Neural progenitor cell (in vitro differentiated cells): ENCODE data around the gene MYMX. TPM values are rescaled to one million over a fixed set of nuclear protein-coding genes. Genes with fewer than 3 reads are reported as not detected.
A peak's percentile ranks its signal among the peaks of the same experiment; 100 is the strongest.

Experiments
- DNase-seq: peaks from one replicate; pipeline ENCODE4 v3.0.0-alpha.2; 2016; ENCODE audit warnings: low spot score
- H2AFZ ChIP-seq: fragments of 200-600 bp; sonication (generic); replicated peaks from 2 replicates; pipeline ENCODE4 v1.6.1; 2016; ENCODE audit warnings: antibody characterized with exemption
- H3F3A ChIP-seq: fragments of 200-600 bp; sonication (generic); 2 replicates; pipeline ENCODE4 v1.6.1; 2016; ENCODE audit warnings: antibody characterized with exemption, low read depth
- H3K27ac ChIP-seq: fragments of 200-600 bp; sonication (generic); 2 replicates; pipeline ENCODE4 v1.5.1; 2016; ENCODE audit warnings: mild to moderate bottlenecking
- H3K27me3 ChIP-seq: fragments of 200-600 bp; sonication (generic); 2 replicates; pipeline ENCODE4 v1.6.1; 2016; ENCODE audit warnings: mild to moderate bottlenecking, moderate library complexity
- H3K36me3 ChIP-seq: fragments of 200-600 bp; sonication (generic); 2 replicates; pipeline ENCODE4 v1.5.1; 2016
- H3K4me1 ChIP-seq: fragments of 200-600 bp; sonication (generic); 2 replicates; pipeline ENCODE4 v1.6.1; 2016; ENCODE audit warnings: mixed run types
- H3K4me2 ChIP-seq: fragments of 200-600 bp; sonication (generic); 2 replicates; pipeline ENCODE4 v1.6.1; 2016
- H3K4me3 ChIP-seq: fragments of 200-600 bp; sonication (generic); 2 replicates; pipeline ENCODE4 v1.5.1; 2016
- H3K79me2 ChIP-seq: fragments of 200-600 bp; sonication (generic); 2 replicates; pipeline ENCODE4 v1.6.1; 2016; ENCODE audit warnings: low read depth
- H3K9ac ChIP-seq: fragments of 200-600 bp; sonication (generic); 2 replicates; pipeline ENCODE4 v1.6.1; 2016
- H3K9me3 ChIP-seq: fragments of 200-600 bp; sonication (generic); 2 replicates; pipeline ENCODE4 v1.5.1; 2016; ENCODE audit warnings: low read depth
- H4K20me1 ChIP-seq: fragments of 200-600 bp; sonication (generic); 2 replicates; pipeline ENCODE4 v1.6.1; 2016; ENCODE audit warnings: low read depth
- H3K27ac Mint-ChIP-seq: 3 replicates; pipeline ENCODE4 v1.8.0; 2021; ENCODE audit warnings: mixed read lengths
- H3K27me3 Mint-ChIP-seq: 2 replicates; pipeline ENCODE4 v1.8.0; 2022; ENCODE audit warnings: low read depth, mild to moderate bottlenecking, inconsistent platforms, moderate library complexity, mixed read lengths; ENCODE audit not compliant: insufficient read depth
- H3K36me3 Mint-ChIP-seq: 3 replicates; pipeline ENCODE4 v1.8.0; 2021; ENCODE audit warnings: mixed read lengths
- H3K4me1 Mint-ChIP-seq: 3 replicates; pipeline ENCODE4 v1.8.0; 2021; ENCODE audit warnings: mixed read lengths
- H3K4me3 Mint-ChIP-seq: 3 replicates; pipeline ENCODE4 v1.8.0; 2021; ENCODE audit warnings: mild to moderate bottlenecking, moderate library complexity, mixed read lengths
- H3K9me3 Mint-ChIP-seq: 3 replicates; pipeline ENCODE4 v1.8.0; 2020; ENCODE audit warnings: mixed read lengths
- EZH2 ChIP-seq: fragments of 200-600 bp; sonication (generic); IDR thresholded peaks from 2 replicates; pipeline ENCODE4 v1.6.1; 2017; ENCODE audit warnings: antibody characterized with exemption, mild to moderate bottlenecking, moderate library complexity
- EZH2phosphoT487 ChIP-seq: fragments of 200-600 bp; sonication (generic); IDR thresholded peaks from 2 replicates; pipeline ENCODE4 v1.6.1; 2017; ENCODE audit warnings: antibody characterized with exemption
- total RNA-seq: library from RNA; depleted of rRNA; stranded (reverse); fragments of >200 nt; gene quantifications from 2 replicates; pipeline ENCODE4 v1.2.3, GENCODE V29; 2015; ENCODE audit warnings: low replicate concordance
- TF ChIP-seq, protein P1 (sequence below): fragments of 200-600 bp; sonication (generic); IDR thresholded peaks from 2 replicates; pipeline ENCODE4 v1.5.1; 2017; ENCODE audit warnings: antibody characterized with exemption, mild to moderate bottlenecking

Gene MYMX
- total RNA-seq, 1 donor from 2014 or later: 0.54 TPM

DNA sequence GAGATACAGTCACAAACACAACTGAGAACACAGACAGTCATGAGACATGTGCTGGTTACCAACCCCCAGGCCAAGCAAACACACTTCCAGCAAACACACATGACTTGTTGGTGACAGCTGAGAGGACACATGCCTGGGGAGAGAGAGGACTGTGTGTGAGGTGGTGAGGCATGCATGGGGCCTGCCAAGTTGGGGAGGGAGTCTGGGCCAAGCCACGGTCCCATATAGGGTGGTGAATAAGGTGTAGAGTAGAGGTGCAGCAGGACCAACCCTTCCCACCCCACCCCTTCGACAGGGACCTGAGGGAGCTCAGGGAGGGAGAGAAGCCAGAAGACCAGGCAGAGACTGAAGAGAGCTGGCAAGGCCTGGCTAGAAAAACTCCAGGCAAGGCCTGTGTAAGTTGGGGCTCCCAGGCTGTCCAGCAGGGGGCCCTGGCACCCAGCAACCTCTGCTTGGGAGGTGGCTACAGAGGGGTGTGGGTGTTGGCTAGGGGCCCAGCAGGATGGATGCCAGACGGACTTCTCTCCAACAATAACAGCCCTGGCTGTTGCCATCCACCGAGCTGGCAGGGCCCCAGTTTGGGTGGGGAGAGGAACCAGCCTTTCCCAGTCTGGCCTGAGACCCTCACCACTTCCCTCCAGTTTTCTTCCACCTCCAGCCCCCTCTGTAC is 4.7 kb downstream of the MYMX start:
- DNase-seq: peak; percentile 77
- Histone ChIP-seq H3K27ac (no peak overlapping the region), H3K36me3 (no peaks in the 10 kb centered on the region), H3F3A (peaks cover 77% of the 10 kb centered on the region), H3K27me3 (peaks cover 13% of the 10 kb centered on the region), H3K9ac (no peak overlapping the region), H3K79me2 (peaks cover 25% of the 10 kb centered on the region), H3K4me2 (peak overlapping the region; percentile 86), H2AFZ (no peak overlapping the region), H3K4me1 (peaks cover 66% of the 10 kb centered on the region), H3K4me3 (no peak overlapping the region), H4K20me1 (peaks cover 26% of the 10 kb centered on the region), H3K9me3 (no peaks in the 10 kb centered on the region)
- Mint-ChIP-seq H3K27me3 (peaks cover 11% of the 10 kb centered on the region), H3K4me1 (peaks cover 65% of the 10 kb centered on the region), H3K9me3 (no peaks in the 10 kb centered on the region), H3K27ac (peak overlapping the region; percentile 81), H3K4me3 (peak overlapping the region; percentile 78), H3K36me3 (peaks cover 3% of the 10 kb centered on the region)
- no peak for TF ChIP-seq EZH2
- TF ChIP-seq, protein P1, sequence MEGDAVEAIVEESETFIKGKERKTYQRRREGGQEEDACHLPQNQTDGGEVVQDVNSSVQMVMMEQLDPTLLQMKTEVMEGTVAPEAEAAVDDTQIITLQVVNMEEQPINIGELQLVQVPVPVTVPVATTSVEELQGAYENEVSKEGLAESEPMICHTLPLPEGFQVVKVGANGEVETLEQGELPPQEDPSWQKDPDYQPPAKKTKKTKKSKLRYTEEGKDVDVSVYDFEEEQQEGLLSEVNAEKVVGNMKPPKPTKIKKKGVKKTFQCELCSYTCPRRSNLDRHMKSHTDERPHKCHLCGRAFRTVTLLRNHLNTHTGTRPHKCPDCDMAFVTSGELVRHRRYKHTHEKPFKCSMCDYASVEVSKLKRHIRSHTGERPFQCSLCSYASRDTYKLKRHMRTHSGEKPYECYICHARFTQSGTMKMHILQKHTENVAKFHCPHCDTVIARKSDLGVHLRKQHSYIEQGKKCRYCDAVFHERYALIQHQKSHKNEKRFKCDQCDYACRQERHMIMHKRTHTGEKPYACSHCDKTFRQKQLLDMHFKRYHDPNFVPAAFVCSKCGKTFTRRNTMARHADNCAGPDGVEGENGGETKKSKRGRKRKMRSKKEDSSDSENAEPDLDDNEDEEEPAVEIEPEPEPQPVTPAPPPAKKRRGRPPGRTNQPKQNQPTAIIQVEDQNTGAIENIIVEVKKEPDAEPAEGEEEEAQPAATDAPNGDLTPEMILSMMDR: peak; percentile 64

DNA sequence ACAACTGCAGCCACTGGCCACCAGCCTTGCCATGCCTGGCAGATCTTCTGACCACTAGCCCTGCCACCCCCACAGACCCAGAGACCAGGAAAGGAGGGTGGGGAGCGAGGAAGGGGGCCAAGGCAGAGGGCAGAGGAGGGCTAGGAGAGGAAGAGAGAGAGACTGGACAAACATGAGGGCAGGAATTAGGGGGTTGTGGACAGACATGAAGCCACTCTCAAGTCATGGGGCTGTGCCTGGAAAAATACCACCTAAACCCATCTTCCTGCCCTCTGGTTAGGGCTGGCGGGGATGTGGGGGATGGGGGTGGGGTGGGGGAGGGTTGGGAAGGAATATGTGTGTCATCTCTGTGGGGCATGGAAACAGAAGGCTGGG is 5.2 kb downstream of the MYMX start:
- H3K9ac ChIP-seq: no peak overlapping the region
- Mint-ChIP-seq H3K4me1 (peaks cover 64% of the 10 kb centered on the region), H3K9me3 (no peaks in the 10 kb centered on the region), H3K27me3 (peaks cover 8% of the 10 kb centered on the region), H3K27ac (no peak overlapping the region), H3K4me3 (peak overlapping the region; percentile 85), H3K36me3 (peaks cover 3% of the 10 kb centered on the region)
- no peak overlapping the region for H3K27ac ChIP-seq
- H4K20me1 ChIP-seq: peaks cover 32% of the 10 kb centered on the region
- no peaks in the 10 kb centered on the region for H3K9me3 ChIP-seq
- peaks cover 66% of the 10 kb centered on the region for H3K4me1 ChIP-seq
- no peaks in the 10 kb centered on the region for H3K36me3 ChIP-seq
- DNase-seq: no peak
- no peak for TF ChIP-seq EZH2
- no peak overlapping the region for H3K4me3 ChIP-seq
- H3K4me2 ChIP-seq: peak overlapping the region; percentile 86
- peaks cover 72% of the 10 kb centered on the region for H3F3A ChIP-seq
- peaks cover 13% of the 10 kb centered on the region for H3K27me3 ChIP-seq
- H2AFZ ChIP-seq: no peak overlapping the region
- H3K79me2 ChIP-seq: peaks cover 26% of the 10 kb centered on the region

DNA sequence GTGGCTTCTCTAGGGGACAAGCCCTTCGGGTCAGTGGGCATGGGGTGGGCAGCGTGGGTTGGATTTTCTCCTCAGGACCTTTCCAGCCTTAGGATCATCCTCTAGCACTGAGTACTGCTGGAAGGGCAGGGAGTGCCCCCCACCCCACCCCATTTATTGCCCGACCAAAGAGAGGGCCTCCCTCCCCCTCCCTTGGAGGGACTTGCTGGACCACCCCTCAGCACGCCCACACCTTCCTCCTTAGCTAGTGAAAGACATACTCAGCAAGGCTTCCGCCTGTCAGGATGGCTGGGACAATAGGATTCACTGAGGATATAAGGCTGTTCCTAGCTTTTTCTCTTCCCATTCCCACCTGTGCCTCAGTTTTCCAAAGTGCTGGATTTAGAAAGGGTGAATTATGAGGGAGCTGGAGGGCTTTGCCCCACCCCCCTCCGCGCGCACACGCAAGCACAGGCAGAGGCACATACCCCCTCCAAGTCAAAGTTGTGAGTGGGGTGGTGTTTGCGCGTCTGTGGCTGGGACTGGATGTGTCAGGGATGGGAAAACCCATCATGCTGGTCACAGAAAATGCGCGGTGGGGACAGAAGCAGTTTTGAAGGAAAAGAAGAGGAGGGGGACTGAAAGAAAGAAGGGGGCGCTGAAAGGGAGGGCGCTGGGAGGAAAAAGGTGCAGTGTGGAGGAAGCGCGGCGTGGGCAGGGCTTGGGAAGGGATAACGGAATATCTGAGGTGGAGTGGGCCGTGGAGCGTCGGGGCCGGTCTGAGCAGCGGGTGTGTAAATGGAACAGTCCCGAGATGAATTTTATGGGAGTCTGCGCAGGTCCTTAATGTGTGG is 6.0 kb downstream of the MYMX start:
- peak overlapping the region; percentile 64 for H2AFZ ChIP-seq
- Mint-ChIP-seq H3K4me1 (peaks cover 65% of the 10 kb centered on the region), H3K4me3 (peak overlapping the region; percentile 85), H3K9me3 (no peaks in the 10 kb centered on the region), H3K27me3 (peaks cover 6% of the 10 kb centered on the region), H3K36me3 (peaks cover 3% of the 10 kb centered on the region), H3K27ac (peak overlapping the region; percentile 29)
- H4K20me1 ChIP-seq: peaks cover 39% of the 10 kb centered on the region
- H3K9ac ChIP-seq: no peak overlapping the region
- H3K4me1 ChIP-seq: peaks cover 63% of the 10 kb centered on the region
- peak; percentile 65 for DNase-seq
- peak overlapping the region; percentile 86 for H3K4me2 ChIP-seq
- H3K4me3 ChIP-seq: peak overlapping the region; percentile 57
- H3K79me2 ChIP-seq: peaks cover 30% of the 10 kb centered on the region
- no peak overlapping the region for H3K27ac ChIP-seq
- H3K27me3 ChIP-seq: peaks cover 10% of the 10 kb centered on the region
- H3K36me3 ChIP-seq: no peaks in the 10 kb centered on the region
- no peaks in the 10 kb centered on the region for H3K9me3 ChIP-seq
- peaks cover 64% of the 10 kb centered on the region for H3F3A ChIP-seq
- TF ChIP-seq EZH2: no peak
- TF ChIP-seq EZH2phosphoT487: no peak
- TF ChIP-seq, protein P1: no peak
